ENCODE measurements around the gene ADD2.
A peak's percentile ranks its signal among the peaks of the same experiment; 100 is the strongest.
"Not testable (repeated sequence)": the region's sequence is repeated elsewhere in the genome, so short reads cannot be mapped to it uniquely, and the experiment has no call there.

ADD2 gene

GRCh38 chr2:70630761-70631160 lies 137.2 kb downstream of the ADD2 start:
- DNase-seq, result no peak

- no peak for DNase-seq
These were observed 140.6 kb downstream of the ADD2 start for GRCh38 chr2:70627211-70627898.

DNA sequence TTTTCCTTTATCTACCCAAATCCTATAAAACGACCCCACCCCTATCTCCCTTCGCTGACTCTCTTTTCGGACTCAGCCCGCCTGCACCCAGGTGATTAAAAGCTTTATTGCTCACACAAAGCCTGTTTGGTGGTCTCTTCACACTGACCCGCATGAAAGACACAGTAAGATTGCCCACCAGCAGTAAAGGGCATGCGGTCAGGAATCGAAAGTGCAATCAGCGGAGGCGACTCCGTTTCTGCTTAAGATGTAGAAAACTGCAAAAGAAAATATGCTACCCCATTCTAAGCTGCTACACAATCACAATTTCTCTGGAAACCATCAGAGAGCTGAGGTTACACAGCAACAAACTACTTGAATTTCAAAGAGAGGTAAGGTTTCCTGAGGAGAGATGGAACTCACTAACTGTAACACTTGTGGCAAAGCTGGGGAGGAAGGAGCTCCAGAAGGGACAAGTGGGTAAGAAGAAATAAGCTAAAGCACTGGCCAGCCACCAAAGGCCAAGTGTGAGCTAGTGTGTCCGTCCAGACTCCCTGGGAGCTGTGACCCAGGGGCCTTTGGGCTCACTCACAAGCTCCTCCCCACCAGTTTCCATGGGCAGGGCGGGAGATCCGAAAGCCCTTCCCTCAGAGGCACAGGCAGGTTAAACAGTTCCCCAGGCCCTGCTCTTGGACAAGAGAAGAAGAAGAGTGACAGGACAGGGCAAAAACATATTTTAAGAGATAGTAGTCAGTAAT lies 141.6 kb downstream of the ADD2 start:
- DNase-seq, result peak; percentile 3

DNA sequence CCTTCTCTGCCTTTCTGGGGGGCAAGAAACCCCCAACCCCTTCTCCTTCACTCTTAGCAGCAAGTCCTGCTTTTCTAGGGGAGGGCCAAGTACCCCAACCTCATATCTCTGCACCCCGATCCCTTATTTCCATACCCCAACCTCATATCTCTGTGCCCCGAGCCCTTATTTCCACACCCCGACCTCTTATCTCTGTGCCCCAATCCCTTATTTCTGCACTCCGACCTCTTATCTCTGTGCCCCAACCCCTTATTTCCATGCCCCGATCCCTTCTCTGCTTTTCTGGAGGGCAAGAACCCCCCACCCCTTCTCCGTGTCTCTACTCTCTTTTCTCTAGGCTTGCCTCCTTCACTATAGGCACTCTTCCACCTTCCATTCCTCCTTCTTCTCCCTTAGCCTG lies 146.5 kb downstream of the ADD2 start:
- DNase-seq, result not testable (repeated sequence)

DNA sequence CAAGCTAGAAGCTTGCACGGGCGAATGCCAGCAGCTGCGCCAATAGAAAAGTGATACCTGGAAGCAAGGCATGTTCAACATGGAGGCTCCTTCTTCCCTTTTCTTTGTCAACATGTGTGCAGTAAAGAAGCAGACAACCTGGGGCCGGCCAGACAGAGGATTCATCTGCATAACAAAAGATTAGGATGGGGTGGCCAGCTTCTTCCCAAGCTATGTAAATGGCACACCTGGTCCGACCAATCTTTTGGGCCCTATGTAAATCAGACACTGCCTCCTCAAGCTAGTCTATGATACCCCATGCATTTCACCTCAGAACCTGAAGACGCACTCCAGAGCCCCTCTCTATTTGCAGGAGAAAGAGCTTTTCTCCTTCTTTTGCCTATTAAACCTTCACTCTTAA lies 148.0 kb downstream of the ADD2 start:
- DNase-seq, result no peak

- no peak for DNase-seq
These were observed 148.8 kb downstream of the ADD2 start for GRCh38 chr2:70619167-70619566.

GRCh38 chr2:70616168-70616694 lies 151.8 kb downstream of the ADD2 start:
- DNase-seq, result no peak

DNA sequence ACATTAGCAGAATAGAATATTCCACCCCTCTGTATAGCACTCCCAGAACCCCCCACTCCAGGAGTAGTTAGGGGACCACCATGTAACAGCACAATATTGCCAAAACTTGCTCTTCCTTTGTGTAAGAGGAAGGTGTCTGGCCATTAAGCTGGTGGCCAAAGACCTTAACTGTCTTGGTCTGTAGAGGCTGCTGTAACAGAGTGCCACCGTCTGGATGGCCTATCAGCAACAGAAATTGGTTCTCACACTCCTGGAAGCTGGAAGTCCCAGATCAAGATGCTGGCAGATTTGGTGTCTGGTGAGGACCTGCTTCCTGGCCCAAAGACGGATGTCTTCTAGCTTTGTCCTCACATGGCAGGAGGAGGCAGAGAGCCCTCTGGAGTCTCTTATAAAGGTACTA lies 152.8 kb downstream of the ADD2 start:
- no peak for DNase-seq

GRCh38 chr2:70613521-70613920 lies 154.5 kb downstream of the ADD2 start:
- no peak for DNase-seq

DNA sequence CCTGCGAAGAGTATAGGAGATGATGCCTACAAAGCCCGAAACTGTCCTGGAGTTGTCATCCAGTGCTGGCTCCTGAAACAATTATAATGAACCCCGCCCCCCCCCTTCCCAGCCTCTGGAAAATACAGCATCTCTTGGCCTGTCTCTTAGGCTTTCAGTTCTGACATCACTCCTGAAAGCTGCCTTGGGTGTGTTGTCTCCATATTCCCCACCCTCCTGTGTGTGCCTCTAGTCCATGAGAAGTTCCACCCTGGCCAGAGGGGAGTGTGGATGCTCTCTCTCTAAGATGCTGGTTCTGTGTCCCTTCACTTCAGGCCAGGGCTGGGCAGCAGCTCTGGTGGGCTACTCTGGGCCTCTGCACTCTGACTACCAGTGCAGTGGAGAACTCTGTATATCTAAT lies 155.4 kb downstream of the ADD2 start:
- DNase-seq, result no peak

- DNase-seq, result no peak
These were observed 159.6 kb downstream of the ADD2 start for GRCh38 chr2:70608373-70608772.

DNA sequence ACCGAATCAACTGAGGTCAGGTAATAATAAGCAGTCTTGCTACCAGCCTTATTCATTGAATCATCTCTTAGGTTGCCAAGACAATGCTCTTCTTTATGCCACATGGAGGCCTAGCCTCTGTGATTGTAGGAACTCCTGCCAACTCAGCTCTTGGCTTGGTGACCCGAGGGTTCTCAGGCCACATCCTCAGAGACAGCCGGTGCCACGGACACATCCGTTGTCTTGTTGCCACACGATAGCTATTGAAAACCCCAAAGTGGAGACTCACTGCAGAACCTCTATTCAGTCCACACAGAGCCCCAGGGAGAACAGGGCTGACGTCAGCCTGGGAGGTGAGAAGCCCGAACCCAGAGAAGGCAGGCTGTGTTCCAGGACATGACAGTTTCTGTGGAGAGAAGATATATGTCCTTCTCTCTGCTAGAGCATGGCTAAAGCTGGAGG lies 160.9 kb downstream of the ADD2 start:
- DNase-seq, result no peak

Measured in inflammatory macrophage treated with lipopolysaccharide for 4 hours (primary cell).